NCI-H2227 treated with DMSO at 0.1 percent for 48 hours (cell line): ENCODE data around the gene VCAN.

ENCODE experiments used
- DNase-seq: peaks from one replicate; lab custom pipeline; 2025; lab: John Stamatoyannopoulos, UW

VCAN gene

GRCh38 chr5:83469075-83469474 lies 2.5 kb upstream of the VCAN start:
- DNase-seq, result no peak

GRCh38 chr5:83470526-83471404 lies 779 bp upstream of the VCAN start:
- peak; percentile 24 for DNase-seq

GRCh38 chr5:83472213-83472507 lies 616 bp downstream of the VCAN start:
- peak; percentile 24 for DNase-seq

DNA sequence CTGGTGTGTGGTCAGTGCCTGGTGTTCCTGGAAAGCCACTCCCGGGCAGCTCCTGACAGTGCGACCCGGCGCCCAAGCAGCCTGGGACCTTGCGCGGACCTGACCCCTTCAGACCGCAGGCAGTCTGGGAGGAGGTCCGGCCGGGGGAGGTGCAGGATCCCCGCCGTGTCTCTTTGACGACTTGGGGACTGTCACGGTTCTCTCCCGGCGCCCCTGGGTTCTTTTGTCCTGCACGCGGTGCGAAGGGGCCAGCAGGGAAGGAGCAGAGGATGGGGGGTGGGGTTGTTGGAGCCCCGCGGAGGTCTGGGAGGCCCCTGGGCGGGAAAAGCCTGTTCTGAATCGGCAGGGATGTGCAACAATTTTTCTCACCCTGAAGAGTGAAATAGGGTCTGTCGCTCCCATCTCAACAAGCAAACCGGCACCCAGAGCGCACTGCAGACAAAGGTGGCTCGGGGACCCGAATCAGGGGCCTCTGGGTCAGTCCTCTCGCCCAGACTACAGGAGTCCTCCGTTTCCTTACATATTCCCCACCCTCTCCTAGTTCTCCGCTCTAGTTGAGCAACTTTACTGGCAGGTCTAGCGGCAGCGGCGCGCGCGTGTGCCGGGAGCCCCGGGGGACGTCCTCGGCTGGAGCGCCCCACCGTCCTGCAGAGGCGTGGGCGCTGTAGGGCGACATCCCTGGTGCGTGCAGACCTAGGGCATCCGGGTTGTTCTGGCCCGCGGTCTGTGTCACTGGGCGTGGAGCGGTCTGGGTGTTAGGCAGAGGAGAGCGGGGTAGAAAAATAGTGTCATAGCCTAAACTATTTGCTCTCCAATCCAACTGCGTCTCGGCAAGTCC lies 1.2 kb downstream of the VCAN start:
- peak; percentile 30 for DNase-seq

DNA sequence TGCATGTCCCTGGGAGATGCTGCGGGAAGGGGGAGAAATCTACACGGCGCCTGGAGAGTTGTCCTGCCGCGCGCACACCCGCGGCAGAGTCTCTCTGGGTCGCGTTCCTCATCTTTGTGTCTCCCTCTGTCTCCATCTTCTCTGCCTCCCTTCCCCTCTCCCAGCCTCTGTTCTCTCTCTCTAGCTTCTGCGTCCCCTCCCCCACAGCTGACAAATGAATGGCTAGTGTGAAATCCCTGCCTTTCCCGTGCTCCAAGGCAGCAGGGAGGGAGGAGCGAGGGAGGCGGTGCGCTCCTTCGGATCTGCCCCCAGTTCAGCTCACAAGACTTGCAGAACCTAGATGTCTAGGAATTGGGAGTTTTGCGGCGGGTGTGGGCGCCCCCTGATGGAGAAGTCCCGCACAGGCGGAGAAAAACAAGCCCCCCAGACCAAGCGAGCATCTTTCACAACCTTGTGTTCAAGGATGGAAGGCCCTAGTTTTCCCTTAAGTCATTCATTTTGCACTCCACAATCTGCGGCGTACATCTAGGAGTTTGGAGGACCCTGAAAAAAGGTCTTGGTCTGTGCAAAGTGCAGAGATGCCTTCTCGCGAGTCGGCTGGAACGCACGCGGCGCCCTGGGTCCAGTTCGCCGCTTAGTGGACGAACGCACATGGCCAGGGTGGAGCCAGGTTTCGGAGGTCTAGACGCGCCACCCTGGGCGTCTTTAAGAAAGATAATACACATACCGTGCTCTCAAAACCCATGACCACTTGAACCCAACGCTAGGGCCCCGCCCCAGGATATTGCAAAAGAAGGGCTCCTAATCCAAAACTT lies 2.0 kb downstream of the VCAN start:
- peak; percentile 91 for DNase-seq

DNA sequence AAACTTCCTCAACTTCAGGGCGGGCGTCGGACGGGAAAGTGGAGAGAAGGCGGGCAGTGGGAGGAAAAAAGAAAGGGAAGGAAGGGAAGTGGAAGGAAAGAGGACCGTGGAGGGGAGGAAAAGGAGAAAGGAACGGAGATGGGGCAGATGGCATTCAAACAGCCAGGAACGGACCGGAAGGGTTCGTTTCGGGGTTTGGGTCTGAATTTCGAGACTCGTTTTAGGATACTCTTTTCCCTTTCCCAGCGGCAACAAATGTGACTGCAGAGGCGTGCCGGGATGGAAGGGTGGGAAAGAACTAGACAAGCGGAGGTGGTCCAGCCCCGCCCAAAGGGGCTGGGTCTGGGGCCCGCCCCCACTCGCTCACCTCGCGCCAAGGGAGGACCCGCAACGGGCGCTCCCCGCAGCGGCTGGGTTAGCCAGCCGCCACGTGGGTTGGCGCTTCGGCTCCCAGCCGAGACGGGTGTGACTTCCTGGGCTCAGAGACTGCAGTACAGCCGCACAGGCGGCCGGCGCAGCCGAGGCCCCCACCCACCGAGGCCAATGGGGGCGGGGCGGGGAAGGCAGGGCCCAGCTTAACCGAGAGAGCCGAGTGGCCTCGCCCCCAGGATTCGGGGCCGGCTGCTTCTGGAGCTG lies 2.7 kb downstream of the VCAN start:
- DNase-seq, result peak; percentile 70

DNA sequence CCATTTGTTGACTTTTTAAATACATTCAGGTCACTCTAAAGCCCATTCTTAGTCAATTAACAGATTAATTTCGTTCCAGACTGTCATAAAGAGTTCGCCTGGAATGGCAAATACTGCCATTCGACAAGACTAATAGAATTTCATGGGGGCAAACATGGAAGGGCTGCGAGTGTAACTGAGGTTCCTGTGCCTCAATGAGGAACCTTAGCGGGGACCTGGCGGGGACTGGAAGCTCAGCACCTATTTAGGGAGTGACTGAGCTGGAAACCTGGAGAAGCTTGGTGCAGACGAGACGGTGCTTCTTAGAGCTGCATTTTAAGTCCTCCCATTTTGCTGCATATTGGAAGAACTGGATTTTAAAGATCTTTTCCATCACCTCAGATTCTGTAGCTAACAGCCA lies 3.4 kb downstream of the VCAN start:
- DNase-seq, result peak; percentile 3

DNA sequence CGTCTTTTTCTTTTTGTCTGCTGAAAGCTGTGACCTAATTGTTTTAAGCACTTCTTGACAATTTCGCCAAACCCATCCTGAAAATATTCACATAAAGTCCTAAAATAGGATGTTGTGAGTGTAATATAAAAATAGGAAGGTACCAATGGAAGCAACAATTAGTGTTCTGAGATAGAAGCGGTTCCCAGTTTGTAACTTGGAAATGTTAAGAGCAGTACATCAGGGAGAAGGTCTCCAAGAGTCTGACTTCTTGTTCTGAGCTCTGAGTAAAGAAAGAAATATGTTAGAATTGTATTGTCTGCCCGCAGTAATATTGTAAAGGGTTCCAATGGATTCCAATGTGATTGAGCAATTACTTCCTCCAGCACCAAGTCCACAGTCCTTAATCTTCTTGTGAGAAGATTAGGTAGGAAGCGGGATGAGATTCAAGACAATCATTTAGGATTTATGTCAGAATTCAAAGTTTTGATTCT lies 3.9 kb downstream of the VCAN start:
- no peak for DNase-seq

GRCh38 chr5:83475935-83476814 lies 4.6 kb downstream of the VCAN start:
- no peak for DNase-seq

GRCh38 chr5:83482961-83483360 lies 11.4 kb downstream of the VCAN start:
- no peak for DNase-seq

DNA sequence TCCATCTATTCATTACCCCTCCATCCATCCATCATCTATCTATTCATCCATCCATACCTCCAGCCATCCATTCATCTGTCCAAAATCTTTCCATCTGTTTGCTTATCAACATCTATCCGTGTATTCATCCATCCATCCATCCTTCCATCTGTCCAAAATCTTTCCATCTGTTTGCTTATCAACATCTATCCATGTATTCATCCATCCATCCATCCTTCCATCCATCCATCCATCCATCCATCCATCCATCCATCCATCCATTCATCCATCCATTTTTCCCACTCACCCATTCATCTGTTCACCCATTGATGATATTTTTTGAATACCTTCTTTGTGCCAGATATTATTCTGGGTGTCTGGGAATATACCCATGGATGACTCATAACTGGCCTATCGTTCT lies 12.8 kb downstream of the VCAN start:
- no peak for DNase-seq

GRCh38 chr5:83485842-83486241 lies 14.3 kb downstream of the VCAN start:
- no peak for DNase-seq

DNA sequence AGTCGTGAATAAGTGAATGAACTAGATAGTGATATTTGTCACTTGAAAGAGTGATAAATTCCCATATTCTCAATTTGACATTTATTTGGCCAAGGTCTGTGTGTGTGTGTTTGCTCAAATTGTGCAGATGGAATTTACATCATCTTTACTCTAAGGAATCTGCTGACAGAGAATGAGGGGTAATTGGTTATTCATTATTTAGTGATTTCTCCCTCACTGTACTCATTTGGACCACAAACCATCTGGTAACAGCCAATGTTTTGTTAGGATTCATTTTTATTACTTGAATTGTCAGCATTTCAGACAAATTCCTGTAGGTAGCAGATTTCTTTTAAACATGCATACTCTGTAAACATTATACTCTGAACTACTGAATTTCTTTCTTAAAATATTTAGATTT lies 15.6 kb downstream of the VCAN start:
- DNase-seq, result no peak

DNA sequence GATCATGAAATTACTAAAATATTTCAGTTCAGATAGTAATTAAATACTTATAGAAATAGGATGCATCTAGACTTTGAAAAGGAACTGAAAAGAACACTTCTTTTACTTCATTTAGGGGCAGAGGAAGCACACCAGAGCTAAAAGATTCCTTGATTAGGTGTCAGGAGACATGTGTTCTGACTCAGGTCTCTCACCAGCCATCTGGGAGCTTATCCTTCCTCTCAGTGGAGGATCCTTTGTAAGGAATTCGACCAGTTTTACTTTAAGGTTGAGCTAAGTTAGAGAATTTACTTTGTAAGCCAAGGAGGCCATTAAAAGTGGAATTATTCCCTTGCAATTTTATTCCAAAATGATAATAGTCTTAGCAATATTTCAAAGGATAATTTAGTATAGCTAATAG lies 16.7 kb downstream of the VCAN start:
- no peak for DNase-seq

DNA sequence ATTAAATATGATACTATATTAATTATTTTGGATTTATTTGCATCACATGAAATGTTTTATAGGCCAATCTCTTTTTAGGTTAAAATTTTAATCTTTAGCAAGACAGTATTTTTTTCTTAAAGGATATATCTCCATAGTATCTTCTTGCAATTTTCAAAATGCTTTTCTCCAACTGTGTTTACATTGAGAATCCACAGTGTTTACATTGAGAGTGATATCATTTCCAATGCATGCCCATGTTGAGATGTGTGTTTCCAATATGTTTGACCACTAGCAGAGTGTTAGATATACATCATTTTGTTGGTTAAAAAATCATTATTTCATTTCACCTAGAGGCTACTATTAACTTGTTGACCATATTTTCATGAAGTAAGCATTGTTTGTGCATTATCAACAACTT lies 17.3 kb downstream of the VCAN start:
- no peak for DNase-seq

DNA sequence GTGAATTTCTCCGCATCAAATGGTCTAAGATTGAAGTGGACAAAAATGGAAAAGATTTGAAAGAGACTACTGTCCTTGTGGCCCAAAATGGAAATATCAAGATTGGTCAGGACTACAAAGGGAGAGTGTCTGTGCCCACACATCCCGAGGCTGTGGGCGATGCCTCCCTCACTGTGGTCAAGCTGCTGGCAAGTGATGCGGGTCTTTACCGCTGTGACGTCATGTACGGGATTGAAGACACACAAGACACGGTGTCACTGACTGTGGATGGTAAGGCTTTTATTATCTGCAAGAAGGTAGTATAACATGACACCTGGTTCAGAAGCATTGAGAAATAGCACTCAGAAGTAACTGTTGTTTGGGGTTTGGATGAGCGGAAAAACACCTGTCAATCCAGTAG lies 18.7 kb downstream of the VCAN start:
- no peak for DNase-seq

DNA sequence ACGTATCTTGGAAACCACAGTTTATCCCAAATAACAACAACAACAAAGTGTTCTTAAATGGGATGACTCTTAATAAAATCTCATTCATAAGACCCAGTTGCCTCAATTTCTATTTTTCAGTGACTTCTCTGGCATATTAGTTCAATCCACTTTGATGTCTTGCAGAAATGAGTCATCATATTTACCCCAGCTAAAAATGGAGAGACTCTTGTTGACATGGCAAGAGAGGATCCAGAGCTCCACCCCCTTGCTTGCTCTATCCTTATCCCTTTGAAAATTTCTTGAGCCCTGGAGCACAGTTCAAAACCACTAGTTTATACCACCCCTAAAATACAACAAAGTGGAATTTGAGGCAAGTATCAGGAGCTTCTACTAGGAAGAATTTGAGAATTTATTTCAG lies 20.8 kb downstream of the VCAN start:
- DNase-seq, result no peak

- no peak for DNase-seq
These were observed 22.1 kb downstream of the VCAN start for GRCh38 chr5:83493644-83494043.

GRCh38 chr5:83494087-83494620 lies 22.6 kb downstream of the VCAN start:
- peak; percentile 45 for DNase-seq

DNA sequence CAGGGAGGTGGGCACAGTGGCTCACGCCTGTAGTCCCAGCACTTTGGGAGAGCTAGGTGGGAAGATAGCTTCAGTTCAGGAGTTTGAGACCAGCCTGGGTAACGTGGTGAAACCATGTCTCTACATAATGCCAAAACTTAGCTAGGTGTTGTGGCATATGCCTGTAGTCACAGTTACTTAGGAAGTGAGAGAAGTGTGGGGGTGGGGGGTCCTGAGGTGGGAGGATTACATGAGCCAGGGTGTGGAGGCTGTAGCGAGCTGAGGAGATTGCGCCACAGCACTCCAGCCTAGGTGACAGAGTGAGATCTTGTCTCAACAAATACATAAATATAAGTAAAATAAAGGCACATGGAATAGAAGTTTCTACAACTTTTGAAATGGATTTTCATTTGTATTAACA lies 23.1 kb downstream of the VCAN start:
- DNase-seq, result no peak

DNA sequence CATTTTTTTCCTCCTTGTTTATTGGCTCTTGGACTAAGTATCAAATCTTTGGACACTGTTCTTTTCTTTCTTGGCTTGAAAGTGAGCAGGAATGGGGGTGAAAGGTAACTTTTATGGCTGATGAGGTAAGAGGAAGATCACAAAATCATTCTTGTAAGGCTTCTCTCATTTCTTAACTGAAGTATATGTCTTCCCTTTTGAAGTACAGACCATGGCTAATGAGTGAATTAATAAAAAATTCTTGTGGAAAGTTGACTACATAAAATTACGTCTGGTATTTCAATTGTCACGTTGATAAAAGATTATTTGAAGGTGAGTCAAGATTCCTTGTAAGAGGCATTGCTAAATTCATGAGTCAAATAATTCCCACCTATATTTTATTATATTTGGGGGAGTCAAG lies 25.1 kb downstream of the VCAN start:
- DNase-seq, result no peak
